GM13977 (cell line): ENCODE measurements around the gene GRWD1.
A peak's percentile ranks its signal among the peaks of the same experiment; 100 is the strongest.
"Not testable (repeated sequence)": the region's sequence is repeated elsewhere in the genome, so short reads cannot be mapped to it uniquely, and the experiment has no call there.

ENCODE experiments used
- DNase-seq: peaks from one replicate; pipeline ENCODE4 v3.0.0; 2012; ENCODE audit warnings: low spot score
- CTCF ChIP-seq: IDR thresholded peaks from 2 replicates; pipeline ENCODE4 v1.5.1; 2012; ENCODE audit warnings: mild to moderate bottlenecking, control low read depth; ENCODE audit not compliant: insufficient read depth; ENCODE audit errors: extremely low read depth, missing control alignments
- in situ Hi-C: fragments of 300-500 bp; cut with MboI; formaldehyde crosslinking; loops from one replicate; pipeline ENCODE4 v1.12.0; 2022; ENCODE audit warnings: low sequenced_read_pairs, low pct_unique_long_range_greater_than_20kb, mixed read lengths, inconsistent platforms; ENCODE audit not compliant: unreplicated experiment

The GRWD1 gene

GRCh38 chr19:48487544-48487943 is 41.8 kb downstream of the GRWD1 start:
- in situ Hi-C loops: no loop called here
- DNase-seq: no peak
- no peak for TF ChIP-seq CTCF

- in situ Hi-C loops: no loop called here
- DNase-seq: no peak
- no peak for TF ChIP-seq CTCF
Observed at GRCh38 chr19:48487948-48488347, 42.2 kb downstream of the GRWD1 start.

- DNase-seq, in situ Hi-C loops: not testable (repeated sequence)
Observed at GRCh38 chr19:48488478-48488877, 42.7 kb downstream of the GRWD1 start.

- peak; percentile 90 for TF ChIP-seq CTCF
- DNase-seq: peak; percentile 91
- in situ Hi-C loops: no loop called here
Observed at GRCh38 chr19:48489608-48490216, 43.9 kb downstream of the GRWD1 start.

GRCh38 chr19:48490981-48491792 is 45.4 kb downstream of the GRWD1 start:
- TF ChIP-seq CTCF: no peak
- in situ Hi-C loops: no loop called here

GRCh38 chr19:48491793-48492123 is 46.0 kb downstream of the GRWD1 start:
- DNase-seq: no peak
- no peak for TF ChIP-seq CTCF
- in situ Hi-C loops: no loop called here

More at GRCh38 chr19:48490981-48491792, 45.4 kb downstream of the GRWD1 start:
- peak; percentile 96 for DNase-seq
